DOHH2 (cell line): Measurements from ENCODE around the gene FNDC11.

ENCODE experiments used
- EZH2phosphoT487 ChIP-seq: fragments of 200-600 bp; sonication (generic); IDR thresholded peaks from 2 replicates; pipeline ENCODE4 v1.6.1; 2017; ENCODE audit warnings: borderline replicate concordance, mild to moderate bottlenecking, antibody characterized with exemption, low read length, moderate library complexity, mixed read lengths
- TF ChIP-seq, protein P1 (sequence below): fragments of 200-600 bp; sonication (generic); IDR thresholded peaks from one replicate; pipeline ENCODE4 v1.5.1; 2014; ENCODE audit warnings: antibody characterized with exemption, mild to moderate bottlenecking, low read depth, low read length; ENCODE audit not compliant: poor library complexity, severe bottlenecking

DNA sequence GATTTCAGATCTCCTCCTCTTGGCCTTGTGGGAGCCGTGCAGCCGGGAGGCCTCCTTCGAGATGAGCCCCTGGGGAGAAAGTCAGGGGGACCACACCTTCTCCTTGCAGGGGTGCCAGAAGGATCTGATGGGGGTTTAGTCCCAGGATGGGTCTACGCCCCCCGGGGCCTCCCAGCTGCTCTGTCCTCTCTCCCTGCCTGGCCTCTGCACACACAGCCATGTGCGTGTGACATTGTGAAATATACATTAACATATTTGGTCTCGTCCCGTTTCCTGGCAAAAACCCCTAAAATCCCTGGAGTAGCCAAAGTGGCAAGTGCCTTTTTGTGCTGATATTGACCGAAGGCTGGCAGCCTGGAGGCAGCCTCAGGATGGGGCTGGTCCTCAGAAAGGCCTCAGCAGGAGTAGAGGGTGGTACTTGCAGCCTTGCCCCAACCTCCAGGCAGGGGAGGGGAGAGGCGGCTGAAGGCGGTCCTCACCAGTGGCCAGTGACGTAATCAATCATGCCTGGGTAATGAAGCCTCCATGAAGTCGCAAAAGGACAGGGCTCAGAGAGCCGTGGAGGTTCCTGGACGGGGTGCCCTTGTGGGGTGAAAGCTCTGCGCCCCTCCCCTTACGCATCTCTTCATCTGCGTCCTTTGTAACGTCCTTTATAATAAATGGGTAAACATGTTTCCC is 25.2 kb downstream of the FNDC11 start:
- TF ChIP-seq, protein P1, sequence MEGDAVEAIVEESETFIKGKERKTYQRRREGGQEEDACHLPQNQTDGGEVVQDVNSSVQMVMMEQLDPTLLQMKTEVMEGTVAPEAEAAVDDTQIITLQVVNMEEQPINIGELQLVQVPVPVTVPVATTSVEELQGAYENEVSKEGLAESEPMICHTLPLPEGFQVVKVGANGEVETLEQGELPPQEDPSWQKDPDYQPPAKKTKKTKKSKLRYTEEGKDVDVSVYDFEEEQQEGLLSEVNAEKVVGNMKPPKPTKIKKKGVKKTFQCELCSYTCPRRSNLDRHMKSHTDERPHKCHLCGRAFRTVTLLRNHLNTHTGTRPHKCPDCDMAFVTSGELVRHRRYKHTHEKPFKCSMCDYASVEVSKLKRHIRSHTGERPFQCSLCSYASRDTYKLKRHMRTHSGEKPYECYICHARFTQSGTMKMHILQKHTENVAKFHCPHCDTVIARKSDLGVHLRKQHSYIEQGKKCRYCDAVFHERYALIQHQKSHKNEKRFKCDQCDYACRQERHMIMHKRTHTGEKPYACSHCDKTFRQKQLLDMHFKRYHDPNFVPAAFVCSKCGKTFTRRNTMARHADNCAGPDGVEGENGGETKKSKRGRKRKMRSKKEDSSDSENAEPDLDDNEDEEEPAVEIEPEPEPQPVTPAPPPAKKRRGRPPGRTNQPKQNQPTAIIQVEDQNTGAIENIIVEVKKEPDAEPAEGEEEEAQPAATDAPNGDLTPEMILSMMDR = no peak
- no peak for TF ChIP-seq EZH2phosphoT487
